Stimulated activated CD4-positive, alpha-beta T cell treated with anti-CD3 and anti-CD28 coated beads, Interleukin-4, amount 100 ng/mL, for 1 hour (primary cell): ENCODE measurements around the gene SBF2.
"Not testable (repeated sequence)": the region's sequence is repeated elsewhere in the genome, so short reads cannot be mapped to it uniquely, and the experiment has no call there.

ENCODE experiments used
- DNase-seq: peaks from one replicate; pipeline ENCODE4 v3.0.0-alpha.2; 2020

SBF2 gene

GRCh38 chr11:9941991-9942390, 352.0 kb downstream of the SBF2 start:
- DNase-seq: no peak

- not testable (repeated sequence) for DNase-seq
Measured at GRCh38 chr11:9939150-9939549, 354.9 kb downstream of the SBF2 start.

- DNase-seq: no peak
Measured at GRCh38 chr11:9936754-9937153, 357.3 kb downstream of the SBF2 start.

GRCh38 chr11:9932843-9933242, 361.2 kb downstream of the SBF2 start:
- not testable (repeated sequence) for DNase-seq

GRCh38 chr11:9930562-9931331, 363.3 kb downstream of the SBF2 start:
- not testable (repeated sequence) for DNase-seq

- no peak for DNase-seq
Measured at GRCh38 chr11:9927670-9928069, 366.3 kb downstream of the SBF2 start.

GRCh38 chr11:9923280-9923679, 370.7 kb downstream of the SBF2 start:
- DNase-seq: no peak

GRCh38 chr11:9922806-9923205, 371.2 kb downstream of the SBF2 start:
- no peak for DNase-seq

- DNase-seq: no peak
Measured at GRCh38 chr11:9916480-9916879, 377.5 kb downstream of the SBF2 start.

- DNase-seq: no peak
Measured at GRCh38 chr11:9914064-9914463, 380.0 kb downstream of the SBF2 start.

- DNase-seq: no peak
Measured at GRCh38 chr11:9905960-9906791, 387.8 kb downstream of the SBF2 start.

- no peak for DNase-seq
Measured at GRCh38 chr11:9905501-9905951, 388.5 kb downstream of the SBF2 start.

GRCh38 chr11:9903579-9903978, 390.4 kb downstream of the SBF2 start:
- DNase-seq: no peak

- DNase-seq: no peak
Measured at GRCh38 chr11:9901943-9902342, 392.1 kb downstream of the SBF2 start.

- DNase-seq: not testable (repeated sequence)
Measured at GRCh38 chr11:9900253-9900652, 393.8 kb downstream of the SBF2 start.

- no peak for DNase-seq
Measured at GRCh38 chr11:9899676-9900075, 394.3 kb downstream of the SBF2 start.

GRCh38 chr11:9896902-9897301, 397.1 kb downstream of the SBF2 start:
- DNase-seq: no peak

GRCh38 chr11:9895006-9895405, 399.0 kb downstream of the SBF2 start:
- DNase-seq: no peak

- no peak for DNase-seq
Measured at GRCh38 chr11:9893474-9893873, 400.5 kb downstream of the SBF2 start.

- DNase-seq: no peak
Measured at GRCh38 chr11:9888938-9889337, 405.1 kb downstream of the SBF2 start.

GRCh38 chr11:9887472-9887871, 406.5 kb downstream of the SBF2 start:
- no peak for DNase-seq

- no peak for DNase-seq
Measured at GRCh38 chr11:9886595-9886994, 407.4 kb downstream of the SBF2 start.

GRCh38 chr11:9884601-9885000, 409.4 kb downstream of the SBF2 start:
- no peak for DNase-seq

GRCh38 chr11:9880657-9881056, 413.4 kb downstream of the SBF2 start:
- no peak for DNase-seq
